ENCODE data around the gene LRRC42. TPM values are rescaled to one million over a fixed set of nuclear protein-coding genes. Genes with fewer than 3 reads are reported as not detected.

LRRC42 gene
- total and polyA plus RNA-seq, 2 experiments from 2014 or later: 41.8 to 46.9 TPM

GRCh38 chr1:54012863-54013262, 66.7 kb downstream of the LRRC42 start:
- TF ChIP-seq EZH2phosphoT487 (IDR thresholded peaks at IDR 0.05; ENCODE audit: insufficient read depth, low read depth) (no peak), EZH2 (IDR thresholded peaks at IDR 0.05; ENCODE audit: insufficient read depth, poor library complexity, severe bottlenecking) (no peak)
- Histone ChIP-seq H3K27ac (no peak overlapping the region), H3K4me3 (no peak overlapping the region), H3K9ac (no peak overlapping the region), H3K79me2 (ENCODE audit: insufficient read depth) (no peaks in the 10 kb centered on the region), H3K9me2 (ENCODE audit: insufficient read depth) (no peaks in the 10 kb centered on the region), H3F3A (ENCODE audit: insufficient read depth) (no peaks in the 10 kb centered on the region), H3K4me1 (ENCODE audit: insufficient read depth) (no peaks in the 10 kb centered on the region), H3K4me2 (ENCODE audit: unreplicated experiment) (no peak overlapping the region), H2AFZ (no peak overlapping the region), H3K36me3 (ENCODE audit: low read depth) (no peaks in the 10 kb centered on the region), H3K9me3 (ENCODE audit: low read depth) (no peaks in the 10 kb centered on the region), H4K20me1 (ENCODE audit: insufficient read depth) (no peaks in the 10 kb centered on the region), H3K27me3 (replicated peaks; ENCODE audit: insufficient read depth) (peaks cover 6% of the 10 kb centered on the region; the same call in 1 of the 2 replicates)
- 64 to 68% methylated on average over 8 of the region's 8 CpGs for WGBS, 2 experiments (ENCODE audit: low coverage in 1 of 2, low lambda C conversion rate in 2 of 2, missing lambda C conversion rate in 2 of 2)
- DNase-seq: no peak
- in situ Hi-C loops (cut with MboI): no loop called here

GRCh38 chr1:54013393-54014008, 67.4 kb downstream of the LRRC42 start:
- Histone ChIP-seq H3K36me3 (ENCODE audit: low read depth) (no peaks in the 10 kb centered on the region), H2AFZ (no peak overlapping the region), H4K20me1 (ENCODE audit: insufficient read depth) (no peaks in the 10 kb centered on the region), H3K9me2 (ENCODE audit: insufficient read depth) (no peaks in the 10 kb centered on the region), H3K27ac (no peak overlapping the region), H3K4me1 (ENCODE audit: insufficient read depth) (no peaks in the 10 kb centered on the region), H3K4me2 (ENCODE audit: unreplicated experiment) (no peak overlapping the region), H3K4me3 (no peak overlapping the region), H3K9me3 (ENCODE audit: low read depth) (no peaks in the 10 kb centered on the region), H3K27me3 (replicated peaks; ENCODE audit: insufficient read depth) (peaks cover 5% of the 10 kb centered on the region; the same call in 1 of the 2 replicates), H3K79me2 (ENCODE audit: insufficient read depth) (no peaks in the 10 kb centered on the region), H3K9ac (no peak overlapping the region), H3F3A (ENCODE audit: insufficient read depth) (no peaks in the 10 kb centered on the region)
- in situ Hi-C loops (cut with MboI): no loop called here
- no peak for TF ChIP-seq EZH2 (IDR thresholded peaks at IDR 0.05; ENCODE audit: insufficient read depth, poor library complexity, severe bottlenecking)
- no peak for TF ChIP-seq EZH2phosphoT487 (IDR thresholded peaks at IDR 0.05; ENCODE audit: insufficient read depth, low read depth)
- whole genome bisulfite sequencing, 2 experiments (ENCODE audit: low coverage in 1 of 2, low lambda C conversion rate in 2 of 2, missing lambda C conversion rate in 2 of 2): 55 to 58% methylated on average over 8 of the region's 8 CpGs
- DNase-seq: no peak

- no peak overlapping the region for H3K4me3 ChIP-seq
- 56 to 60% methylated on average over 10 to 16 of the region's 17 CpGs for WGBS, 2 experiments (ENCODE audit: low coverage in 1 of 2, low lambda C conversion rate in 2 of 2, missing lambda C conversion rate in 2 of 2)
- no peaks in the 10 kb centered on the region for H3F3A ChIP-seq (ENCODE audit: insufficient read depth)
- H3K79me2 ChIP-seq (ENCODE audit: insufficient read depth): no peaks in the 10 kb centered on the region
- no peaks in the 10 kb centered on the region for H3K9me3 ChIP-seq (ENCODE audit: low read depth)
- no peaks in the 10 kb centered on the region for H3K36me3 ChIP-seq (ENCODE audit: low read depth)
- H3K27ac ChIP-seq: no peak overlapping the region
- no peaks in the 10 kb centered on the region for H4K20me1 ChIP-seq (ENCODE audit: insufficient read depth)
- H3K9ac ChIP-seq: no peak overlapping the region
- DNase-seq: no peak
- H3K27me3 ChIP-seq (replicated peaks; ENCODE audit: insufficient read depth): peaks cover 3% of the 10 kb centered on the region; the same call in 1 of the 2 replicates
- no peaks in the 10 kb centered on the region for H3K9me2 ChIP-seq (ENCODE audit: insufficient read depth)
- H2AFZ ChIP-seq: no peak overlapping the region
- no peak overlapping the region for H3K4me2 ChIP-seq (ENCODE audit: unreplicated experiment)
- TF ChIP-seq EZH2phosphoT487 (IDR thresholded peaks at IDR 0.05; ENCODE audit: insufficient read depth, low read depth): no peak
- no peak for TF ChIP-seq EZH2 (IDR thresholded peaks at IDR 0.05; ENCODE audit: insufficient read depth, poor library complexity, severe bottlenecking)
- H3K4me1 ChIP-seq (ENCODE audit: insufficient read depth): no peaks in the 10 kb centered on the region
- in situ Hi-C loops (cut with MboI): no loop called here
These were observed 68.0 kb downstream of the LRRC42 start for GRCh38 chr1:54014009-54014629.

GRCh38 chr1:54016343-54017282, 70.5 kb downstream of the LRRC42 start:
- Histone ChIP-seq H3K9ac (no peak overlapping the region), H3K4me3 (no peak overlapping the region), H3K4me1 (ENCODE audit: insufficient read depth) (no peaks in the 10 kb centered on the region), H3K36me3 (ENCODE audit: low read depth) (no peaks in the 10 kb centered on the region), H3K4me2 (ENCODE audit: unreplicated experiment) (no peak overlapping the region), H3K27ac (no peak overlapping the region), H3K79me2 (ENCODE audit: insufficient read depth) (no peaks in the 10 kb centered on the region), H3K9me2 (ENCODE audit: insufficient read depth) (no peaks in the 10 kb centered on the region), H3K9me3 (ENCODE audit: low read depth) (no peaks in the 10 kb centered on the region), H3F3A (ENCODE audit: insufficient read depth) (no peaks in the 10 kb centered on the region), H2AFZ (no peak overlapping the region), H4K20me1 (ENCODE audit: insufficient read depth) (no peaks in the 10 kb centered on the region), H3K27me3 (replicated peaks; ENCODE audit: insufficient read depth) (peaks cover under 1% of the 10 kb centered on the region; the same call in 1 of the 2 replicates)
- in situ Hi-C loops (cut with MboI): no loop called here
- TF ChIP-seq EZH2phosphoT487 (IDR thresholded peaks at IDR 0.05; ENCODE audit: insufficient read depth, low read depth): no peak
- TF ChIP-seq EZH2 (IDR thresholded peaks at IDR 0.05; ENCODE audit: insufficient read depth, poor library complexity, severe bottlenecking): no peak
- DNase-seq: peak; percentile 64
- 49 to 50% methylated on average over 8 of the region's 8 CpGs for WGBS, 2 experiments (ENCODE audit: low coverage in 1 of 2, low lambda C conversion rate in 2 of 2, missing lambda C conversion rate in 2 of 2)

Other genes with a start within 250 kb of the LRRC42 start
- 0.22 and 1.0 TPM in 2 replicates for gene GLIS1, start 207.2 kb upstream of the LRRC42 start, total RNA-seq (2014; rRNA removed; shearing (Covaris generic))
- gene GLIS1, start 207.2 kb upstream of the LRRC42 start, polyA plus RNA-seq (2016; fragmentation: Nextera tagmentation; extraction: Ambion mirVana): 0.25 and 0.61 TPM in 2 replicates
- gene NDC1, start 108.1 kb upstream of the LRRC42 start, total RNA-seq (2014; rRNA removed; shearing (Covaris generic)): 20.1 and 23.0 TPM in 2 replicates
- gene NDC1, start 108.1 kb upstream of the LRRC42 start, polyA plus RNA-seq (2016; fragmentation: Nextera tagmentation; extraction: Ambion mirVana): 8.2 and 9.1 TPM in 2 replicates
- 19.9 and 21.0 TPM in 2 replicates for gene YIPF1, start 56.6 kb upstream of the LRRC42 start, total RNA-seq (2014; rRNA removed; shearing (Covaris generic))
- gene YIPF1, start 56.6 kb upstream of the LRRC42 start, polyA plus RNA-seq (2016; fragmentation: Nextera tagmentation; extraction: Ambion mirVana): 23.4 and 24.4 TPM in 2 replicates
- gene DIO1, start 52.2 kb upstream of the LRRC42 start, total RNA-seq (2014; rRNA removed; shearing (Covaris generic)): not detected in 2 replicates
- not detected in 2 replicates for gene DIO1, start 52.2 kb upstream of the LRRC42 start, polyA plus RNA-seq (2016; fragmentation: Nextera tagmentation; extraction: Ambion mirVana)
- gene IFT25, start 651 bp upstream of the LRRC42 start, total RNA-seq (2014; rRNA removed; shearing (Covaris generic)): 5.3 and 18.4 TPM in 2 replicates
- 62.5 and 65.2 TPM in 2 replicates for gene IFT25, start 651 bp upstream of the LRRC42 start, polyA plus RNA-seq (2016; fragmentation: Nextera tagmentation; extraction: Ambion mirVana)
- not detected in 2 replicates for gene LDLRAD1, start 71.8 kb downstream of the LRRC42 start, total RNA-seq (2014; rRNA removed; shearing (Covaris generic))
- gene LDLRAD1, start 71.8 kb downstream of the LRRC42 start, polyA plus RNA-seq (2016; fragmentation: Nextera tagmentation; extraction: Ambion mirVana): not detected in 2 replicates
- 425 and 470 TPM in 2 replicates for gene TMEM59, start 106.9 kb downstream of the LRRC42 start, total RNA-seq (2014; rRNA removed; shearing (Covaris generic))
- 774 and 806 TPM in 2 replicates for gene TMEM59, start 106.9 kb downstream of the LRRC42 start, polyA plus RNA-seq (2016; fragmentation: Nextera tagmentation; extraction: Ambion mirVana)
- 1.7 and 3.2 TPM in 2 replicates for gene TCEANC2, start 107.3 kb downstream of the LRRC42 start, total RNA-seq (2014; rRNA removed; shearing (Covaris generic))
- gene TCEANC2, start 107.3 kb downstream of the LRRC42 start, polyA plus RNA-seq (2016; fragmentation: Nextera tagmentation; extraction: Ambion mirVana): 4.6 and 5.9 TPM in 2 replicates
- not detected in 2 replicates for gene CDCP2, start 206.7 kb downstream of the LRRC42 start, total RNA-seq (2014; rRNA removed; shearing (Covaris generic))
- gene CDCP2, start 206.7 kb downstream of the LRRC42 start, polyA plus RNA-seq (2016; fragmentation: Nextera tagmentation; extraction: Ambion mirVana): not detected in 2 replicates